Mucosa of stomach (tissue), 1 donor: ENCODE results near the gene ZSCAN12.
"Not testable (repeated sequence)": the region's sequence is repeated elsewhere in the genome, so short reads cannot be mapped to it uniquely, and the experiment has no call there.

ENCODE experiments used
- H3K27me3 ChIP-seq: one replicate; pipeline ENCODE4 v1.7.0; 2013; ENCODE audit warnings: mild to moderate bottlenecking, low read length; ENCODE audit not compliant: control insufficient read depth, insufficient read depth
- H3K36me3 ChIP-seq: one replicate; pipeline ENCODE4 v1.7.0; 2013; ENCODE audit warnings: low read length; ENCODE audit not compliant: control insufficient read depth, insufficient read depth
- H3K4me1 ChIP-seq: one replicate; pipeline ENCODE4 v1.7.0; 2013; ENCODE audit warnings: mild to moderate bottlenecking, low read length; ENCODE audit not compliant: control insufficient read depth, insufficient read depth
- H3K4me3 ChIP-seq: one replicate; pipeline ENCODE4 v1.7.0; 2013; ENCODE audit warnings: low read length
- H3K9ac ChIP-seq: one replicate; pipeline ENCODE4 v1.7.0; 2013; ENCODE audit warnings: mild to moderate bottlenecking, low read length, moderate library complexity
- H3K9me3 ChIP-seq: one replicate; pipeline ENCODE4 v1.7.0; 2013; ENCODE audit warnings: mild to moderate bottlenecking, low read length, moderate library complexity; ENCODE audit not compliant: control insufficient read depth
- donor health status: Pancreatic carcinoma.

ZSCAN12 gene

GRCh38 chr6:28399350-28400121 is at the start of gene ZSCAN12:
Gene ZSCAN12 (minus strand): TSS chr6:28399747. CDS start chr6:28398405, 1,342 bp downstream.
- peaks cover 4% of the 10 kb centered on the region for H3K27me3 ChIP-seq
- H3K4me3 ChIP-seq: peak within 1 kb of the TSS; percentile 75
- no peaks in the 10 kb centered on the region for H3K36me3 ChIP-seq

GRCh38 chr6:28449056-28449455 is 49.5 kb upstream of the ZSCAN12 start:
- Histone ChIP-seq H3K9ac (no peak overlapping the region), H3K4me1 (no peaks in the 10 kb centered on the region), H3K36me3 (no peaks in the 10 kb centered on the region), H3K9me3 (no peaks in the 10 kb centered on the region), H3K4me3 (no peak overlapping the region), H3K27me3 (peaks cover 19% of the 10 kb centered on the region)

More at GRCh38 chr6:28399350-28400121, at the start of gene ZSCAN12:
- Histone ChIP-seq H3K9me3 (no peaks in the 10 kb centered on the region), H3K4me1 (peaks cover 4% of the 10 kb centered on the region), H3K9ac (peak within 1 kb of the TSS; percentile 70)

GRCh38 chr6:28447512-28447906 is 48.0 kb upstream of the ZSCAN12 start:
- H3K27me3 ChIP-seq: peaks cover 23% of the 10 kb centered on the region
- not testable (repeated sequence) for H3K9me3 ChIP-seq

GRCh38 chr6:28446818-28447511 is 47.4 kb upstream of the ZSCAN12 start:
- H3K36me3 ChIP-seq: no peaks in the 10 kb centered on the region
- no peaks in the 10 kb centered on the region for H3K4me1 ChIP-seq
- peaks cover 23% of the 10 kb centered on the region for H3K27me3 ChIP-seq
- H3K4me3 ChIP-seq: no peak overlapping the region
- H3K9ac ChIP-seq: no peak overlapping the region
- no peaks in the 10 kb centered on the region for H3K9me3 ChIP-seq

More at GRCh38 chr6:28447512-28447906, 48.0 kb upstream of the ZSCAN12 start:
- not testable (repeated sequence) for H3K4me1 ChIP-seq, H3K36me3 ChIP-seq, H3K9ac ChIP-seq, H3K4me3 ChIP-seq

- not testable (repeated sequence) for H3K9me3 ChIP-seq, H3K4me3 ChIP-seq, H3K4me1 ChIP-seq, H3K9ac ChIP-seq, H3K36me3 ChIP-seq
- H3K27me3 ChIP-seq: peaks cover 27% of the 10 kb centered on the region
Measured at GRCh38 chr6:28444759-28445158, 45.2 kb upstream of the ZSCAN12 start.

- Histone ChIP-seq H3K27me3 (peaks cover 27% of the 10 kb centered on the region), H3K4me1 (no peaks in the 10 kb centered on the region), H3K4me3 (peak within 1 kb of the TSS; percentile 71), H3K36me3 (no peaks in the 10 kb centered on the region), H3K9me3 (no peaks in the 10 kb centered on the region), H3K9ac (peak within 1 kb of the TSS; percentile 54)
Measured at GRCh38 chr6:28443112-28443773, 43.7 kb upstream of the ZSCAN12 start, which contains the start of gene ZSCAN23. Gene ZSCAN23 (minus strand): TSS chr6:28443491. CDS start chr6:28436266, 7,225 bp downstream.

- Histone ChIP-seq H3K36me3 (no peaks in the 10 kb centered on the region), H3K27me3 (peaks cover 26% of the 10 kb centered on the region), H3K4me1 (no peaks in the 10 kb centered on the region), H3K4me3 (peak overlapping the region; percentile 71), H3K9me3 (no peaks in the 10 kb centered on the region), H3K9ac (no peak overlapping the region)
Measured at GRCh38 chr6:28442586-28442985, 43.0 kb upstream of the ZSCAN12 start.

GRCh38 chr6:28436404-28436803 is 36.9 kb upstream of the ZSCAN12 start:
- Histone ChIP-seq H3K4me1 (no peaks in the 10 kb centered on the region), H3K27me3 (peaks cover 4% of the 10 kb centered on the region), H3K9me3 (no peaks in the 10 kb centered on the region), H3K36me3 (no peaks in the 10 kb centered on the region), H3K9ac (no peak overlapping the region), H3K4me3 (no peak overlapping the region)

GRCh38 chr6:28433119-28433518 is 33.6 kb upstream of the ZSCAN12 start:
- no peak overlapping the region for H3K9ac ChIP-seq

GRCh38 chr6:28429781-28430180 is 30.2 kb upstream of the ZSCAN12 start:
- no peaks in the 10 kb centered on the region for H3K27me3 ChIP-seq
- H3K4me1 ChIP-seq: no peaks in the 10 kb centered on the region
- no peak overlapping the region for H3K9ac ChIP-seq
- no peaks in the 10 kb centered on the region for H3K9me3 ChIP-seq
- no peaks in the 10 kb centered on the region for H3K36me3 ChIP-seq
- H3K4me3 ChIP-seq: no peak overlapping the region

More at GRCh38 chr6:28433119-28433518, 33.6 kb upstream of the ZSCAN12 start:
- Histone ChIP-seq H3K9me3 (no peaks in the 10 kb centered on the region), H3K4me3 (no peak overlapping the region), H3K27me3 (no peaks in the 10 kb centered on the region), H3K36me3 (no peaks in the 10 kb centered on the region), H3K4me1 (no peaks in the 10 kb centered on the region)

GRCh38 chr6:28425944-28426541 is 26.5 kb upstream of the ZSCAN12 start:
- H3K4me3 ChIP-seq: no peak overlapping the region
- no peaks in the 10 kb centered on the region for H3K4me1 ChIP-seq
- no peaks in the 10 kb centered on the region for H3K36me3 ChIP-seq
- H3K27me3 ChIP-seq: no peaks in the 10 kb centered on the region
- H3K9ac ChIP-seq: no peak overlapping the region
- no peaks in the 10 kb centered on the region for H3K9me3 ChIP-seq
